Measurements from ENCODE around the gene BMP8A. TPM values are rescaled to one million over a fixed set of nuclear protein-coding genes. Genes with fewer than 3 reads are reported as not detected.
A peak's percentile ranks its signal among the peaks of the same experiment; 100 is the strongest.
"Not testable (repeated sequence)": the region's sequence is repeated elsewhere in the genome, so short reads cannot be mapped to it uniquely, and the experiment has no call there.

Gene BMP8A
- total and polyA plus RNA-seq, 7 donors, result 0.27 to 3.2 (median 0.81) TPM; not detected in 1

GRCh38 chr1:39499668-39500067 is 8.2 kb downstream of the BMP8A start:
- 79 to 81% methylated on average over 5 of the region's 5 CpGs for WGBS, 2 donors
- Histone ChIP-seq H3K4me1 (no peaks in the 10 kb centered on the region), H3K27ac (peak overlapping the region; percentile 38 to 60 (median 46)), H3K4me3 (no peak overlapping the region), H3K9me3 (no peaks in the 10 kb centered on the region), H3K27me3 (no peaks in the 10 kb centered on the region), H3K36me3 (no peaks in the 10 kb centered on the region)
- DNase-seq, result peak; percentile 88
- TF ChIP-seq POLR2AphosphoS5 (IDR thresholded peaks at IDR 0.05), result peak in 3 of 4 donors; percentile 31 to 50 (median 39)
- TF ChIP-seq POLR2A (IDR thresholded peaks at IDR 0.05), result no peak
- TF ChIP-seq EP300 (IDR thresholded peaks at IDR 0.05), result no peak
- TF ChIP-seq CTCF (IDR thresholded peaks at IDR 0.05), result no peak
- intact Hi-C loops (cut with DNase I), result no loop called here

- H3K9me3 ChIP-seq, result no peaks in the 10 kb centered on the region
- no peaks in the 10 kb centered on the region for H3K27me3 ChIP-seq
- no peaks in the 10 kb centered on the region for H3K4me1 ChIP-seq
- no peak overlapping the region for H3K4me3 ChIP-seq
- H3K27ac ChIP-seq, result no peak overlapping the region
- TF ChIP-seq POLR2AphosphoS5 (IDR thresholded peaks at IDR 0.05) (no peak), EP300 (IDR thresholded peaks at IDR 0.05) (no peak), CTCF (IDR thresholded peaks at IDR 0.05) (no peak), POLR2A (IDR thresholded peaks at IDR 0.05) (no peak)
- no peak for DNase-seq
- H3K36me3 ChIP-seq, result no peaks in the 10 kb centered on the region
- 79 to 90% methylated on average over 4 of the region's 4 CpGs for WGBS, 2 donors
- intact Hi-C loops (cut with DNase I), result no loop called here
Observed at GRCh38 chr1:39500862-39501389, 9.5 kb downstream of the BMP8A start.

GRCh38 chr1:39501666-39502065 is 10.2 kb downstream of the BMP8A start:
- H3K9me3 ChIP-seq, result no peaks in the 10 kb centered on the region
- H3K4me3 ChIP-seq, result no peak overlapping the region
- H3K27me3 ChIP-seq, result no peaks in the 10 kb centered on the region
- no peak for DNase-seq
- intact Hi-C loops (cut with DNase I), result no loop called here
- TF ChIP-seq CTCF (IDR thresholded peaks at IDR 0.05), result no peak
- no peak for TF ChIP-seq POLR2A (IDR thresholded peaks at IDR 0.05)
- no peak for TF ChIP-seq EP300 (IDR thresholded peaks at IDR 0.05)
- no peak for TF ChIP-seq POLR2AphosphoS5 (IDR thresholded peaks at IDR 0.05)
- no peaks in the 10 kb centered on the region for H3K4me1 ChIP-seq
- WGBS, 2 donors, result 75 to 76% methylated on average over 5 of the region's 5 CpGs
- H3K36me3 ChIP-seq, result no peaks in the 10 kb centered on the region
- no peak overlapping the region for H3K27ac ChIP-seq

DNA sequence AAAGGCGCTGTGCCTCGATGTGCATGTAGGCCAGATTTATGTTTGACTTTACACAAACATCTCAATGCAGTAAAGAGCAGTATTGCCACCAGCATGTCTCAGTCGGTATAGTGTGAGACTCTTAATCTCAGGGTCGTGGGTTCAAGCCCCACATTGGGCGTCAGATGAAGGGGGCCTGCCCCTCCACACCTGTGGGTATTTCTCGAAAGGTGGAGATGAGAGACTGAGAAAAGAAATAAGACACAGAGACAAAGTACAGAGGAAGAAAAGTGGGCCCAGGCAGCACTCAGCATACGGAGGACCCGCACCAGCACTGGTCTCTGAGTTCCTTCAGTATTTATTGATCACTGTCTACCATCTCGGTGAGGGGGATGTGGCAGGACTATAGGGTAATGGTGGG is 13.0 kb downstream of the BMP8A start:
- intact Hi-C loops (cut with DNase I); DNase-seq: not testable (repeated sequence)
- 79 to 83% methylated on average over 9 of the region's 9 CpGs for WGBS, 2 donors

DNA sequence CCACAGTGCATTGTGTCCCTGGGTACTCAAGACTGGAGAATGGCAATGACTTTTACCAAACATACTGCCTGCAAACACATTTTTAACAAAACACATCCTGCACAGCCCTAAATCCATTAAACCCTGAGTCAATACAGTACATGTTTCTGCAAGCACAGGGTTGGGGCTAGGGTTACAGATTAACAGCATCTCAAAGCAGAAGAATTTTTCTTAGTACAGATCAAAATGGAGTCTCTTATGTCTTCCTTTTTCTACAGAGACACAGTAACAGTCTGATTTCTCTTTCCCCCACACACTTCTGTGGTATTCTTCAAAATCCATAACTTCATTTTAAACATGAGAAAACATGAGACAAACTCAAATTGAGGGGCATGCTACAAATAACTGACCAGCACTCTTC is 13.9 kb downstream of the BMP8A start:
- H3K36me3 ChIP-seq, result no peaks in the 10 kb centered on the region
- TF ChIP-seq CTCF (IDR thresholded peaks at IDR 0.05) (no peak), POLR2A (IDR thresholded peaks at IDR 0.05) (no peak), POLR2AphosphoS5 (IDR thresholded peaks at IDR 0.05) (no peak), EP300 (IDR thresholded peaks at IDR 0.05) (no peak)
- H3K9me3 ChIP-seq, result no peaks in the 10 kb centered on the region
- no peak overlapping the region for H3K27ac ChIP-seq
- H3K4me3 ChIP-seq, result no peak overlapping the region
- intact Hi-C loops (cut with DNase I), result no loop called here
- no peaks in the 10 kb centered on the region for H3K27me3 ChIP-seq
- DNase-seq, result no peak
- no peaks in the 10 kb centered on the region for H3K4me1 ChIP-seq

More for the DNA sequence above, 13.0 kb downstream of the BMP8A start:
- H3K27me3 ChIP-seq, H3K36me3 ChIP-seq, H3K27ac ChIP-seq, H3K4me1 ChIP-seq, H3K9me3 ChIP-seq, H3K4me3 ChIP-seq: not testable (repeated sequence)

All from sigmoid colon (tissue), 7 donors.